Hepatocyte (in vitro differentiated cells): ENCODE measurements around the gene JKAMP. TPM values are rescaled to one million over a fixed set of nuclear protein-coding genes. Genes with fewer than 3 reads are reported as not detected.

ENCODE experiments used
- DNase-seq: peaks from one replicate; pipeline ENCODE4 v3.0.0-alpha.2; 2016; ENCODE audit warnings: low spot score
- H2AFZ ChIP-seq: fragments of 200-600 bp; sonication (generic); 2 replicates; pipeline ENCODE4 v1.6.0; 2016; ENCODE audit warnings: antibody characterized with exemption, mild to moderate bottlenecking
- H3K27ac ChIP-seq: fragments of 200-600 bp; sonication (generic); 2 replicates; pipeline ENCODE4 v1.5.1; 2016; ENCODE audit warnings: mild to moderate bottlenecking
- H3K27me3 ChIP-seq: fragments of 200-600 bp; sonication (generic); 2 replicates; pipeline ENCODE4 v1.6.1; 2016
- H3K36me3 ChIP-seq: fragments of 200-600 bp; sonication (generic); replicated peaks from 2 replicates; pipeline ENCODE4 v1.5.1; 2016; ENCODE audit warnings: low read depth; ENCODE audit not compliant: insufficient read depth
- H3K4me1 ChIP-seq: fragments of 200-600 bp; sonication (generic); 2 replicates; pipeline ENCODE4 v1.5.1; 2016; ENCODE audit warnings: mild to moderate bottlenecking, moderate library complexity; ENCODE audit not compliant: insufficient read depth
- H3K4me2 ChIP-seq: fragments of 200-600 bp; sonication (generic); 2 replicates; pipeline ENCODE4 v1.6.0; 2016
- H3K4me3 ChIP-seq: fragments of 200-600 bp; sonication (generic); 2 replicates; pipeline ENCODE4 v1.5.1; 2016; ENCODE audit warnings: mild to moderate bottlenecking
- H3K79me2 ChIP-seq: fragments of 200-600 bp; sonication (generic); 2 replicates; pipeline ENCODE4 v1.6.0; 2017; ENCODE audit warnings: mild to moderate bottlenecking
- H3K9me2 ChIP-seq: fragments of 200-600 bp; sonication (generic); replicated peaks from 2 replicates; pipeline ENCODE4 v1.6.0; 2017; ENCODE audit warnings: mild to moderate bottlenecking; ENCODE audit not compliant: insufficient read depth
- H3K9me3 ChIP-seq: fragments of 200-600 bp; sonication (generic); 2 replicates; pipeline ENCODE4 v1.5.1; 2016; ENCODE audit warnings: low read depth, mild to moderate bottlenecking
- H4K20me1 ChIP-seq: fragments of 200-600 bp; sonication (generic); 2 replicates; pipeline ENCODE4 v1.6.0; 2016; ENCODE audit warnings: mild to moderate bottlenecking; ENCODE audit not compliant: insufficient read depth, poor library complexity, severe bottlenecking
- EZH2 ChIP-seq: fragments of 200-600 bp; sonication (generic); IDR thresholded peaks from 2 replicates; pipeline ENCODE4 v1.6.1; 2016; ENCODE audit warnings: antibody characterized with exemption, mild to moderate bottlenecking, borderline replicate concordance
- EZH2phosphoT487 ChIP-seq: fragments of 200-600 bp; sonication (generic); IDR thresholded peaks from one replicate; pipeline ENCODE4 v1.6.1; 2018; ENCODE audit warnings: antibody characterized with exemption, mild to moderate bottlenecking, low read depth, moderate library complexity; ENCODE audit not compliant: unreplicated experiment, severe bottlenecking
- WGBS: methylation state at CpG from one replicate; pipeline ENCODE4 v1.1.6; 2016; ENCODE audit warnings: low lambda C conversion rate; ENCODE audit errors: missing lambda C conversion rate; 5-methylcytosine and 5-hydroxymethylcytosine counted together
- polyA plus RNA-seq: library from polyadenylated mRNA; unstranded; fragments of >200 nt; fragmentation: Nextera tagmentation; extraction: Ambion mirVana; gene quantifications from 2 replicates; pipeline ENCODE4 v1.2.1, GENCODE V29; 2016
- total RNA-seq: library from RNA; depleted of rRNA; stranded (reverse); fragments of >200 nt; gene quantifications from 2 replicates; pipeline ENCODE4 v1.2.3, GENCODE V29; 2014
- TF ChIP-seq, protein P1 (sequence below): fragments of 200-600 bp; sonication (generic); IDR thresholded peaks from 2 replicates; pipeline ENCODE4 v1.5.1; 2016; ENCODE audit warnings: antibody characterized with exemption, mild to moderate bottlenecking; ENCODE audit not compliant: poor library complexity

JKAMP gene
- total and polyA plus RNA-seq, 2 experiments from 2014 or later, result 69.9 to 94.9 TPM

GRCh38 chr14:59465316-59466135 lies 18.8 kb upstream of the JKAMP start, which contains the start of gene GPR135:
TSS of gene GPR135 (minus strand) at chr14:59465380. CDS start at chr14:59465226, 154 bp downstream.
- Histone ChIP-seq H3K27ac (no peak within 1 kb of the TSS), H3K9me2 (no peaks in the 10 kb centered on the region), H3K4me1 (peaks cover 9% of the 10 kb centered on the region), H3K4me2 (peak within 1 kb of the TSS; percentile 99), H3K36me3 (no peaks in the 10 kb centered on the region), H2AFZ (peak within 1 kb of the TSS; percentile 86), H3K27me3 (no peaks in the 10 kb centered on the region), H4K20me1 (no peaks in the 10 kb centered on the region), H3K9me3 (no peaks in the 10 kb centered on the region), H3K4me3 (peak within 1 kb of the TSS; percentile 60), H3K79me2 (no peaks in the 10 kb centered on the region)
- 33% methylated on average over 27 of the region's 40 CpGs for WGBS
- TF ChIP-seq, protein P1, sequence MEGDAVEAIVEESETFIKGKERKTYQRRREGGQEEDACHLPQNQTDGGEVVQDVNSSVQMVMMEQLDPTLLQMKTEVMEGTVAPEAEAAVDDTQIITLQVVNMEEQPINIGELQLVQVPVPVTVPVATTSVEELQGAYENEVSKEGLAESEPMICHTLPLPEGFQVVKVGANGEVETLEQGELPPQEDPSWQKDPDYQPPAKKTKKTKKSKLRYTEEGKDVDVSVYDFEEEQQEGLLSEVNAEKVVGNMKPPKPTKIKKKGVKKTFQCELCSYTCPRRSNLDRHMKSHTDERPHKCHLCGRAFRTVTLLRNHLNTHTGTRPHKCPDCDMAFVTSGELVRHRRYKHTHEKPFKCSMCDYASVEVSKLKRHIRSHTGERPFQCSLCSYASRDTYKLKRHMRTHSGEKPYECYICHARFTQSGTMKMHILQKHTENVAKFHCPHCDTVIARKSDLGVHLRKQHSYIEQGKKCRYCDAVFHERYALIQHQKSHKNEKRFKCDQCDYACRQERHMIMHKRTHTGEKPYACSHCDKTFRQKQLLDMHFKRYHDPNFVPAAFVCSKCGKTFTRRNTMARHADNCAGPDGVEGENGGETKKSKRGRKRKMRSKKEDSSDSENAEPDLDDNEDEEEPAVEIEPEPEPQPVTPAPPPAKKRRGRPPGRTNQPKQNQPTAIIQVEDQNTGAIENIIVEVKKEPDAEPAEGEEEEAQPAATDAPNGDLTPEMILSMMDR, result no peak
- no peak for TF ChIP-seq EZH2
- no peak for TF ChIP-seq EZH2phosphoT487
- no peak for DNase-seq

- Histone ChIP-seq H2AFZ (no peak overlapping the region), H3K4me3 (no peak overlapping the region), H3K79me2 (peaks cover 2% of the 10 kb centered on the region), H3K9me3 (no peaks in the 10 kb centered on the region), H3K27ac (no peak overlapping the region), H3K27me3 (no peaks in the 10 kb centered on the region), H3K9me2 (no peaks in the 10 kb centered on the region), H4K20me1 (no peaks in the 10 kb centered on the region), H3K4me1 (no peaks in the 10 kb centered on the region), H3K4me2 (no peak overlapping the region), H3K36me3 (no peaks in the 10 kb centered on the region)
- whole genome bisulfite sequencing, result 100% methylated on average over 1 of the region's 1 CpG
- TF ChIP-seq, protein P1, result no peak
- DNase-seq, result no peak
Measured at GRCh38 chr14:59474172-59474571, 10.1 kb upstream of the JKAMP start.

DNA sequence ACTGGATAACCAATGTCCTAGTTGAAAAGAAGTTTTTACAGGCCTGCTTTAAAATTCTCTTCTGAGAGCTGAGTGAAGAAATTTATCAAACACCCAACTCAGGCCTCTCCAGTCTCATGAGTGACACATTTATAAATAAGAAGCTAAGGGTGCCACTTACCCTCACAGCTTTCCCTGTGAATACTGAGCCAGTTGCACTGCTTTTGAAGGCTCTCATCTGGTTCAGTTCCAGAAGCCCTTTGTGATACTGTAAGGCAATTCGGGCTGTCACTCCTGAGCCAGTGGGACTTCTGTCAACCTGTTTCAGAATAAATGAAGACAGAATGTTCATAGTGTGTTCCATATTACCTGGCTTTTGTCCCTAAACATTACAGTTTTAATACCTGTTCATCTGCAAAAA lies 8.6 kb upstream of the JKAMP start:
- H2AFZ ChIP-seq, result no peak overlapping the region
- H3K27me3 ChIP-seq, result no peaks in the 10 kb centered on the region
- H3K4me3 ChIP-seq, result no peak overlapping the region
- TF ChIP-seq EZH2phosphoT487 (no peak), EZH2 (no peak)
- TF ChIP-seq, protein P1, result no peak
- H3K9me3 ChIP-seq, result no peaks in the 10 kb centered on the region
- no peaks in the 10 kb centered on the region for H4K20me1 ChIP-seq
- peaks cover 3% of the 10 kb centered on the region for H3K79me2 ChIP-seq
- no peak overlapping the region for H3K27ac ChIP-seq
- H3K36me3 ChIP-seq, result no peaks in the 10 kb centered on the region
- no peaks in the 10 kb centered on the region for H3K9me2 ChIP-seq
- no peak for DNase-seq
- H3K4me1 ChIP-seq, result peaks cover 6% of the 10 kb centered on the region
- H3K4me2 ChIP-seq, result no peak overlapping the region
- WGBS, result 83% methylated on average over 1 of the region's 1 CpG
